Measurements from ENCODE around the gene KRTAP4-7.
"Not testable (repeated sequence)": the region's sequence is repeated elsewhere in the genome, so short reads cannot be mapped to it uniquely, and the experiment has no call there.

The KRTAP4-7 gene

DNA sequence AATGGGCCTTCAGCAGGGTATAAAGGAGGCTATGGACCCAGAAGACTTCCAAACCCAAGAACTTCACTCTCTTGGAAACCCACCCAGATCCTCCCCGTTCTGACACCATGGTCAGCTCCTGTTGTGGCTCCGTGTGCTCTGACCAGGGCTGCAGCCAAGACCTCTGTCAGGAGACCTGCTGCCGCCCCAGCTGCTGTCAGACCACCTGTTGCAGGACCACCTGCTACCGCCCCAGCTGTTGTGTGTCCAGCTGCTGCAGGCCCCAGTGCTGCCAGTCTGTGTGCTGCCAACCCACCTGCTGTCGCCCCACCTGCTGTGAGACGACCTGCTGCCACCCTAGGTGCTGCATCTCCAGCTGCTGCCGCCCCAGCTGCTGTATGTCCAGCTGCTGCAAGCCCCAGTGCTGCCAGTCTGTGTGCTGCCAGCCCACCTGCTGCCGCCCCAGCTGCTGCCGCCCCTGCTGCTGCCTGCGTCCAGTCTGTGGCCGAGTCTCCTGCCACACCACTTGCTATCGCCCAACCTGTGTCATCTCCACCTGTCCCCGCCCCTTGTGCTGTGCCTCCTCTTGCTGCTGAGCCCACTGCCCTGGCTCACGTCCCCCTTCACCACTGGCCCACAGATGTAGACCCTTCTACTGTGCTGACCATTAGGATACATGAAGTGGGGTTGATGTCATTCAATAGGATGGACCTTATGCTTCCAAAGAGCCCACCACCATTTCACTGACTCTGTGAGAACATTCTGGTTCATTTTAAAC lies at the start of gene KRTAP4-7:
TSS of gene KRTAP4-7 (plus strand) at position 51 of the 757 bp plus-strand sequence. CDS start at position 108, 57 bp downstream.
- DNase-seq: not testable (repeated sequence)

GRCh38 chr17:41034346-41034935 lies 49.5 kb upstream of the KRTAP4-7 start, which contains the start of gene KRTAP1-3:
Gene KRTAP1-3 (minus strand): TSS chr17:41034874. CDS start chr17:41034821, 53 bp downstream.
- DNase-seq: not testable (repeated sequence)

- DNase-seq: no peak
Observed at GRCh38 chr17:41037853-41038350, 46.0 kb upstream of the KRTAP4-7 start.

GRCh38 chr17:41040783-41041571 lies 43.0 kb upstream of the KRTAP4-7 start, which contains the start of gene KRTAP1-1:
Gene KRTAP1-1 (minus strand): TSS chr17:41041450. CDS start chr17:41041397, 53 bp downstream.
- DNase-seq: not testable (repeated sequence)

GRCh38 chr17:41042953-41043352 lies 41.0 kb upstream of the KRTAP4-7 start:
- no peak for DNase-seq

- DNase-seq: not testable (repeated sequence)
Observed at GRCh38 chr17:41046735-41047465, 37.0 kb upstream of the KRTAP4-7 start, which contains the start of gene KRTAP2-1. Gene KRTAP2-1 (minus strand): TSS chr17:41047316. CDS start chr17:41047267, 49 bp downstream.

- no peak for DNase-seq
Observed at GRCh38 chr17:41048441-41048840, 35.5 kb upstream of the KRTAP4-7 start.

DNA sequence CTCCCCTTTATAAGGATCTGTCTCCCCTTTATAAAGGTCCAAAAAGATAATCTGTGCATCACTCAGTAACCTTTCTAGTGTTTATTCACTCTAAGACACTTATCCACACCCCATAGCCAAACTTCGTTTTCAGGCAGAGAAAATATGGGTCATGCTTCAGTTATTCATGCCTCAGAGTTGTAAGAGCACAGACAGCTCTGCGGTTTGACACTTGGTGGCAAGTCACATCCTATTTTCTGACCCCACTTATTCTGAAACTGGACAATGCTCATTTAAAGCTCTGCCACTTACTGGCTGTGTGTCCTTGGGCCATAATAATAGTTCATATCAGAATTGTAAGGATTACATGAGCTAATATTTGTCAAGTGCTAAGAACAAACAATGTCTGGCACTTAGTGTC lies 34.8 kb upstream of the KRTAP4-7 start:
- no peak for DNase-seq

- no peak for DNase-seq
Observed at GRCh38 chr17:41052566-41052965, 31.4 kb upstream of the KRTAP4-7 start.

- DNase-seq: no peak
Observed at GRCh38 chr17:41054025-41054424, 29.9 kb upstream of the KRTAP4-7 start.

DNA sequence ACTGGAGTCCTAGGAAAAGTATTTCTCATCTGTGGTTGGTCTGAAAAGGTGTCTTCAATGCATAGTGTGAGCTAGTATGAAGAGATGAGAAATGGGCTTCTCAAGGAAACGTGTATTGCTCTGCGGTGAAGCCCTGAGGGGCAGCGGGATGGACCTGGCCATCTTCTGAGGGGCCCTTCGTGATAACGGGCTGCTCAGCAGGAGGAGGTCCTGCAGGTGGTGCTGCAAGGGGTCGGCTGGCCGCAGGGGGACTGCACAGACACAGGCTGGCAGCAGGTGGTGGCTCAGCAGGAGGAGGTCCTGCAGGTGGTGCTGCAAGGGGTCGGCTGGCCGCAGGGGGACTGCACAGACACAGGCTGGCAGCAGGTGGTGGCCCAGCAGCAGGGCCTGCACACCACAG lies 29.4 kb upstream of the KRTAP4-7 start:
- DNase-seq: not testable (repeated sequence)

- not testable (repeated sequence) for DNase-seq
Observed at GRCh38 chr17:41055130-41055529, 28.8 kb upstream of the KRTAP4-7 start, which contains the start of gene KRTAP2-2. Gene KRTAP2-2 (minus strand): TSS chr17:41055230. CDS start chr17:41055211, 19 bp downstream.

DNA sequence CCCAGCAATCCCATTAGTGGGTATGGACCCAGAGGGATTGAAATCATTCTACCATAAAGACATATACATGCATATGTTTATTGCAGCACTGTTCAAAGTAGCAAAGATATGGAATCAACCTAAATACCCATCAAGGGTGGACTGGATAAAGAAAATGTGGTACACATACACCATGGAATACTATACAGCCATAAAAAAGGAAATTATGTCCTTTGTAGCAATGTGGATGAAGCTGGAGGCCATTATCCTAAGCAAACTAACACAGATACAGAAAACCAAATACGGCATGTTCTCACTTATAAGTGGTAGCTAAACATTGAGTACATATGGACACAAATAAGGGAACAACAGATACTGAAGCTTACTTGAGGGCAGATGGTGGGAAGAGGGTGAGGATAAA lies 26.4 kb upstream of the KRTAP4-7 start:
- no peak for DNase-seq

DNA sequence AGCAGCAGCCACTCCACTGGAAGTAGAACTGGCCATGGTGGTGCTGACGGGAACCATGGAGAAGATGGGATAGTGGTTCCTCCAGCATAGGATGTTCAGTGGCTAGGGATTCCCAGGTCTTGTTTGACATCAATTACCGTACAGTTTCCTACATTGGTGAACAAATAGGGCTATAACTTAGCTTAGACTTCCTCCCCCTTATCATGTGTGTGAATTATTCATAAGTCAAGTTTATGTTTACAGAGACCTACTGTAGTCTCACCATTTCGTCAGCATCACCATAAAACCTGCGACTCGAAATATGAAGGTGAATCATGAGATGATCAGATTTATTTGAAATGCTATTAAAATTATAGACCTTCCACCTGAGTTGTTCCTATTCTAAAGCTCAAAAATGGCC lies 25.2 kb upstream of the KRTAP4-7 start:
- DNase-seq: no peak

DNA sequence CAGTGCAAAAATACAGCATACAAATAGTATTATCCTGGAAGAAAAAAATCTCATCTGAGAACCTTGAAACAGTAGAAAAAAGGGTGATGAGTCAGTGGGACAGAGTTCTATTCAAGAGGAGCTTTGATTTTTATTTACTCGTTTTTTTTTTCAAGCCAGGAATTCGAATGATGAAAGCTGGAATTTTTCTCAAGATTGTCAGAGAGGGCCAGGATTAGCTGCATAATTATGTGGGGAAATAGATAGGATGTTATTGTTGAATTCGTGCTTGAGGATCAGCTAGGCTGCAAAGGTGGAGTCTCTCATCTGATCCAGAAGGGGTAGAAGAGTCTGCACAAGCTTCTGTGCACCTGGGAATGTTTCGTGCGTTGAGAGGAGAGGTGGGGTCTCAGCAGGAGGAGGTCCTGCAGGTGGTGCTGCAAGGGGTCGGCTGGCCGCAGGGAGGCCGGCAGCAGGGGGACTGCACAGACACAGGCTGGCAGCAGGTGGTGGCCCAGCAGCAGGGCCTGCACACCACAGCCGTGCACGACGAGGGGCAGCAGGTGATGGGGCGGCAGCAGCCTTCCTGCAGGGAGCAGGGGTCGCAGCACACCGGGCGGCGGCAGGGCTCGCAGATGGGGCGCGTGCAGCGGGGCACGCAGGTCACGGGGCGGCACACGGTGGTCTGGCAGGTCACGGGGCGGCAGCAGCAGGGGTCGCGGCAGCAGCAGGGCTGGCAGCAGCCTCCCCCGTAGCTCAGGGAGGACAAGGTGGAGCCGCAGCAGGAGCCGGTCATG lies 24.5 kb upstream of the KRTAP4-7 start:
- DNase-seq: not testable (repeated sequence)

DNA sequence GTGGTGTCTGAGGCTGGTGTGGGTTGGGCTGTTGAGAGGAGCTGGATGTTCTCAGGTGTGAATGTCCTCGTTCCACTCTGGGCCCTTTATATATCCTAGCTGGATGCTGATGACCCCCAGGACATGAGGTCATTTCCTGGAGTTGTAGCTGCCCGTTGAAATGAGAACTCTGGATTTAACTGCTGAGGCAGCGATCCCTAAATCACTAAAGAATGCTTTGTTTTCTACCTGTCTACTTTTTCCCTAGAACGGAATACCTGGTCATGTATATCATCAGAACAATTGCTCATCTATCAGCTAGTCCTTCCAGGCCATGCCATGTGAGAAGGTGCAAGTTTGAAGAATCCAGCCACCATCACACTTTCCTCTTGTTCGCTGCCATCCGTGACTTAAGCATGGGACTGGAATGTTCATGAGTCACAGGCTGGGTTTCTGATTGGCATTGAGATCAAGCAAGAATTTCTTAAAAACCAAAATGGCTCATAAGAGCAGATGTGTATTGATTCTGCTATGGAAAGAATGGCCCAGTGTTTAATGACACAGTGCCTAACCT lies 23.8 kb upstream of the KRTAP4-7 start, which contains the start of gene KRTAP2-3:
TSS of gene KRTAP2-3 (minus strand) at position 63 of the 553 bp plus-strand sequence. CDS start 64 bp downstream, outside the sequence.
- DNase-seq: no peak

DNA sequence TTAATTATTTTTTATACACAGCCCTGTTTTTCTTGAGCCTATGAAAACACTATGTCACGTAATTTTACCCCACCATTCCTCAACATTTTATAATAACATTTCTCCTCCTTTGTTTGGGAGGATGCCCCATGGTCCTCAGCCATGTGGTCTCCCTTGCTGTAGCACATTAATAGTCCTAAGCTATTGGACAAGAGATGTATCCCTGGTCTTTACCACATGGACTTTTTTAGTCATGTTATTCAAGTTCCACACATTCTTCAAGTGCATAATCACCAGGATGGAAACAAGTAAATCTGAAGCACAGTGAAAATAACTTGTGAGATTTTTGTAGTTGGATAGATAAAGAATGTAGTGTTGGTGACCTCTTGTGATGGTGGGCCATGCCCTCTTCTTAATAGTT lies 22.0 kb upstream of the KRTAP4-7 start:
- no peak for DNase-seq

DNA sequence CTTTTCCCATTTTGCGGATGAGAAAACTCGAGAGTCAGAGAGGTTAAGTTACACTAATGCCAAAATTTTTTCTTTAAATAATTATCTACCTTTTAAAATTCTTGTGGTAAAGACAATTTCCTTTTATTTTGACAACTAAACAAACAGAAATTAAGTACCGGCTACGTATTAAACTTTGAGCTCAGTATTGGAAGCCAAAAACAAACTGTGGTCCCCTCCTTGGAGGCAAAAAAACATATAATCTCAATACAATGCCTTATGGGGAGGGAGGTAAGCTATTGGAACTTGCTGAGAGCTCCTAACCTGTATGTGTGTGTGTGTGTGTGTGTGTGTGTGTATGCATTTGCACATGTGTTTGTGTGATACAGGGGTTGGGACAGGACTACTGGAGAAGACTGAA lies 20.5 kb upstream of the KRTAP4-7 start:
- no peak for DNase-seq

- DNase-seq: no peak
Observed at GRCh38 chr17:41064301-41064700, 19.6 kb upstream of the KRTAP4-7 start.

GRCh38 chr17:41065016-41065689 lies 18.8 kb upstream of the KRTAP4-7 start:
- DNase-seq: not testable (repeated sequence)
